WTC11 (cell line): ENCODE data around the gene NDUFC2. TPM values are rescaled to one million over a fixed set of nuclear protein-coding genes. Genes with fewer than 3 reads are reported as not detected.

ENCODE experiments used
- ATAC-seq: fragments of 200-7000 bp; cut with Tn5 transposase; 2 replicates; pipeline ENCODE4 v1.10.0; 2021; ENCODE audit warnings: mild to moderate bottlenecking, moderate library complexity
- CTCF ChIA-PET: fragments of 300-600 bp; sonication (Branson Sonifier 250); formaldehyde crosslinking; loops from one replicate; lab custom pipeline; 2021; ENCODE audit warnings: antibody characterized with exemption; lab: Charles Lee
- POLR2A ChIA-PET: fragments of 350-600 bp; sonication (Branson Sonifier 250); formaldehyde crosslinking; loops from one replicate; lab custom pipeline; 2021; ENCODE audit warnings: antibody characterized with exemption; lab: Charles Lee
- DNase-seq: peaks from one replicate; pipeline ENCODE4 v3.0.0; 2021; ENCODE audit warnings: low spot score
- H3K27ac Mint-ChIP-seq: 2 replicates; pipeline ENCODE4 v1.8.0; 2021; ENCODE audit warnings: mixed read lengths
- H3K27me3 Mint-ChIP-seq: 2 replicates; pipeline ENCODE4 v1.8.0; 2021; ENCODE audit warnings: low read depth, mild to moderate bottlenecking, moderate library complexity, mixed read lengths
- H3K36me3 Mint-ChIP-seq: 2 replicates; pipeline ENCODE4 v1.8.0; 2021; ENCODE audit warnings: mixed read lengths
- H3K4me1 Mint-ChIP-seq: 2 replicates; pipeline ENCODE4 v1.8.0; 2022; ENCODE audit warnings: mixed read lengths
- H3K4me3 Mint-ChIP-seq: 2 replicates; pipeline ENCODE4 v1.8.0; 2021; ENCODE audit warnings: mild to moderate bottlenecking, moderate library complexity, mixed read lengths
- H3K9me3 Mint-ChIP-seq: 2 replicates; pipeline ENCODE4 v1.8.0; 2021; ENCODE audit warnings: mixed read lengths
- FOXJ3 ChIP-seq: sonication (generic); formaldehyde crosslinking; IDR thresholded peaks from 2 replicates; pipeline ENCODE4 v1.9.0; 2021; ENCODE audit warnings: missing genetic modification reagents, mild to moderate bottlenecking, borderline replicate concordance
- FOXK1 ChIP-seq: sonication (generic); formaldehyde crosslinking; IDR thresholded peaks from 2 replicates; pipeline ENCODE4 v1.8.0; 2022; ENCODE audit warnings: mild to moderate bottlenecking, moderate library complexity, missing genetic modification reagents
- FOXP1 ChIP-seq: sonication (generic); formaldehyde crosslinking; IDR thresholded peaks from 2 replicates; pipeline ENCODE4 v1.8.0; 2022; ENCODE audit warnings: missing genetic modification reagents, mild to moderate bottlenecking, moderate library complexity, borderline replicate concordance
- IRF2 ChIP-seq: sonication (generic); formaldehyde crosslinking; IDR thresholded peaks from 2 replicates; pipeline ENCODE4 v1.8.0; 2022; ENCODE audit warnings: low read depth, missing genetic modification reagents, borderline replicate concordance
- JAZF1 ChIP-seq: fragments of 250-450 bp; sonication (Bioruptor Pico); IDR thresholded peaks from 2 replicates; pipeline ENCODE4 v1.9.0; 2021; ENCODE audit warnings: moderate library complexity, mild to moderate bottlenecking, inconsistent platforms
- MXD4 ChIP-seq: fragments of 250-450 bp; sonication (Bioruptor Pico); IDR thresholded peaks from 2 replicates; pipeline ENCODE4 v1.8.0; 2021; ENCODE audit warnings: mild to moderate bottlenecking, moderate library complexity, borderline replicate concordance
- MYBL2 ChIP-seq: sonication (generic); formaldehyde crosslinking; IDR thresholded peaks from 2 replicates; pipeline ENCODE4 v1.8.1; 2023; ENCODE audit warnings: mild to moderate bottlenecking, moderate library complexity, missing genetic modification reagents
- NR3C1 ChIP-seq: sonication (generic); formaldehyde crosslinking; conservative IDR thresholded peaks from 2 replicates; pipeline ENCODE4 v1.8.1; 2023; ENCODE audit warnings: low read depth, mild to moderate bottlenecking, missing genetic modification reagents
- SMAD4 ChIP-seq: sonication (generic); formaldehyde crosslinking; IDR thresholded peaks from 2 replicates; pipeline ENCODE4 v1.8.0; 2022; ENCODE audit warnings: mild to moderate bottlenecking, missing genetic modification reagents
- SP1 ChIP-seq: sonication (generic); formaldehyde crosslinking; conservative IDR thresholded peaks from 2 replicates; pipeline ENCODE4 v1.8.1; 2022; ENCODE audit warnings: missing genetic modification reagents
- ZBTB21 ChIP-seq: sonication (generic); formaldehyde crosslinking; IDR thresholded peaks from 2 replicates; pipeline ENCODE4 v1.8.1; 2023; ENCODE audit warnings: mild to moderate bottlenecking, missing genetic modification reagents, borderline replicate concordance
- ZNF121 ChIP-seq: sonication (generic); formaldehyde crosslinking; IDR thresholded peaks from 2 replicates; pipeline ENCODE4 v1.8.0; 2023; ENCODE audit warnings: missing genetic modification reagents
- ZNF138 ChIP-seq: sonication (generic); formaldehyde crosslinking; conservative IDR thresholded peaks from 2 replicates; pipeline ENCODE4 v1.8.1; 2022; ENCODE audit warnings: mild to moderate bottlenecking, moderate library complexity, missing genetic modification reagents
- ZNF416 ChIP-seq: fragments of 250-450 bp; sonication (Bioruptor Pico); IDR thresholded peaks from 2 replicates; pipeline ENCODE4 v1.9.0; 2021; ENCODE audit warnings: mild to moderate bottlenecking, inconsistent platforms
- total RNA-seq: library from RNA; stranded (reverse); gene quantifications from 3 replicates; pipeline ENCODE4 v1.2.3, GENCODE V29; 2021
- TF ChIP-seq, protein P1 (sequence below): sonication (generic); formaldehyde crosslinking; conservative IDR thresholded peaks from 2 replicates; pipeline ENCODE4 v1.8.1; 2023; ENCODE audit warnings: mild to moderate bottlenecking, low read depth, missing genetic modification reagents, moderate library complexity
- TF ChIP-seq, protein P2 (sequence below): sonication (generic); formaldehyde crosslinking; IDR thresholded peaks from 2 replicates; pipeline ENCODE4 v1.8.0; 2023; ENCODE audit warnings: missing genetic modification reagents
- TF ChIP-seq, protein P3 (sequence below): sonication (generic); formaldehyde crosslinking; IDR thresholded peaks from 2 replicates; pipeline ENCODE4 v1.8.1; 2023; ENCODE audit warnings: mild to moderate bottlenecking, missing genetic modification reagents, borderline replicate concordance
- TF ChIP-seq, protein P4 (sequence below): fragments of 250-450 bp; sonication (Bioruptor Pico); conservative IDR thresholded peaks from 2 replicates; pipeline ENCODE4 v1.9.0; 2021; ENCODE audit warnings: mild to moderate bottlenecking
- TF ChIP-seq, protein P5 (sequence below): sonication (generic); formaldehyde crosslinking; IDR thresholded peaks from 2 replicates; pipeline ENCODE4 v1.8.0; 2023; ENCODE audit warnings: missing genetic modification reagents, mild to moderate bottlenecking, borderline replicate concordance
- TF ChIP-seq, protein P6 (sequence below): fragments of 250-450 bp; sonication (Bioruptor Pico); IDR thresholded peaks from 2 replicates; pipeline ENCODE4 v2.1.2; 2022; ENCODE audit warnings: mild to moderate bottlenecking, moderate library complexity

The NDUFC2 gene
- total RNA-seq, 1 experiment from 2014 or later: 215 TPM

DNA sequence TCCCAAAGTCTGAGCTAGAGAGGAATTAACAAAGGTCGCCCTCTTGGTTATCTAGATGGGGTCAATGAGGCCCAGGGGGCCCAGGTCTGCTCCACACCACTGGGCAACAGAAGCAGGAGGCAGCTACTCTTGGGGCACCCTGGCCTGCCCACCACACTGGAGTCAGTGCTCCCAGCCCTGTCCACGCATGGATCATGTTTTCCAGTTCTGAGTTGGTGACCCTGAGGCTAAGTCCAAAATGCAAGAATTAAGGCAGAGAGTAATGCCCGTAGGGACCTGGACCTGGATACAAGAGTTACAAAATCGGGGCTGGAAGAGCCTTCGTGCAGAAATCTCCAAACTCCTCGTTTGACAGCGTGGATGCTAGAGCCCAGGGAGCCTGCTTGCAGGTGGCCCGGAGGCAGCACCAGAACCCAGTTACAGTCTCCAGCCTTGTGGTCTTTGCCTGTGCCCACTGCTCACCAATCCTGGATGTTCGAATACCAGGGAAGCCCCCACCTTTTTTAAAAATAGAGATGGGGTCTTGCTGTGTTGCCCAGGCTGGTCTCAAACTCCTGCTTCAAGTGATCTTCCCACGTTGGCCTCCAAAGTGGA lies 22.1 kb downstream of the NDUFC2 start:
- Mint-ChIP-seq H3K4me3 (no peak overlapping the region), H3K27me3 (no peaks in the 10 kb centered on the region)
- POLR2A ChIA-PET: interaction anchor here (0.6 kb wide), 1 partner anchor 14 kb away, joined by 4 read pairs; no protein-coding TSS in a partner anchor
- no peak for DNase-seq
- CTCF ChIA-PET: interaction anchor here (0.8 kb wide), 1 partner anchor 12 kb away, joined by 4 read pairs; no protein-coding TSS in a partner anchor
- TF ChIP-seq ZBTB21 (CRISPR knock-in tag) (no peak), FOXK1 (CRISPR knock-in tag) (no peak), ZNF121 (CRISPR knock-in tag) (no peak), SMAD4 (no peak), MYBL2 (CRISPR knock-in tag) (no peak)
- TF ChIP-seq, protein P1, sequence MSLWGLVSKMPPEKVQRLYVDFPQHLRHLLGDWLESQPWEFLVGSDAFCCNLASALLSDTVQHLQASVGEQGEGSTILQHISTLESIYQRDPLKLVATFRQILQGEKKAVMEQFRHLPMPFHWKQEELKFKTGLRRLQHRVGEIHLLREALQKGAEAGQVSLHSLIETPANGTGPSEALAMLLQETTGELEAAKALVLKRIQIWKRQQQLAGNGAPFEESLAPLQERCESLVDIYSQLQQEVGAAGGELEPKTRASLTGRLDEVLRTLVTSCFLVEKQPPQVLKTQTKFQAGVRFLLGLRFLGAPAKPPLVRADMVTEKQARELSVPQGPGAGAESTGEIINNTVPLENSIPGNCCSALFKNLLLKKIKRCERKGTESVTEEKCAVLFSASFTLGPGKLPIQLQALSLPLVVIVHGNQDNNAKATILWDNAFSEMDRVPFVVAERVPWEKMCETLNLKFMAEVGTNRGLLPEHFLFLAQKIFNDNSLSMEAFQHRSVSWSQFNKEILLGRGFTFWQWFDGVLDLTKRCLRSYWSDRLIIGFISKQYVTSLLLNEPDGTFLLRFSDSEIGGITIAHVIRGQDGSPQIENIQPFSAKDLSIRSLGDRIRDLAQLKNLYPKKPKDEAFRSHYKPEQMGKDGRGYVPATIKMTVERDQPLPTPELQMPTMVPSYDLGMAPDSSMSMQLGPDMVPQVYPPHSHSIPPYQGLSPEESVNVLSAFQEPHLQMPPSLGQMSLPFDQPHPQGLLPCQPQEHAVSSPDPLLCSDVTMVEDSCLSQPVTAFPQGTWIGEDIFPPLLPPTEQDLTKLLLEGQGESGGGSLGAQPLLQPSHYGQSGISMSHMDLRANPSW: no peak
- TF ChIP-seq, protein P2, sequence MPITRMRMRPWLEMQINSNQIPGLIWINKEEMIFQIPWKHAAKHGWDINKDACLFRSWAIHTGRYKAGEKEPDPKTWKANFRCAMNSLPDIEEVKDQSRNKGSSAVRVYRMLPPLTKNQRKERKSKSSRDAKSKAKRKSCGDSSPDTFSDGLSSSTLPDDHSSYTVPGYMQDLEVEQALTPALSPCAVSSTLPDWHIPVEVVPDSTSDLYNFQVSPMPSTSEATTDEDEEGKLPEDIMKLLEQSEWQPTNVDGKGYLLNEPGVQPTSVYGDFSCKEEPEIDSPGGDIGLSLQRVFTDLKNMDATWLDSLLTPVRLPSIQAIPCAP (CRISPR knock-in tag): no peak
- TF ChIP-seq, protein P3, sequence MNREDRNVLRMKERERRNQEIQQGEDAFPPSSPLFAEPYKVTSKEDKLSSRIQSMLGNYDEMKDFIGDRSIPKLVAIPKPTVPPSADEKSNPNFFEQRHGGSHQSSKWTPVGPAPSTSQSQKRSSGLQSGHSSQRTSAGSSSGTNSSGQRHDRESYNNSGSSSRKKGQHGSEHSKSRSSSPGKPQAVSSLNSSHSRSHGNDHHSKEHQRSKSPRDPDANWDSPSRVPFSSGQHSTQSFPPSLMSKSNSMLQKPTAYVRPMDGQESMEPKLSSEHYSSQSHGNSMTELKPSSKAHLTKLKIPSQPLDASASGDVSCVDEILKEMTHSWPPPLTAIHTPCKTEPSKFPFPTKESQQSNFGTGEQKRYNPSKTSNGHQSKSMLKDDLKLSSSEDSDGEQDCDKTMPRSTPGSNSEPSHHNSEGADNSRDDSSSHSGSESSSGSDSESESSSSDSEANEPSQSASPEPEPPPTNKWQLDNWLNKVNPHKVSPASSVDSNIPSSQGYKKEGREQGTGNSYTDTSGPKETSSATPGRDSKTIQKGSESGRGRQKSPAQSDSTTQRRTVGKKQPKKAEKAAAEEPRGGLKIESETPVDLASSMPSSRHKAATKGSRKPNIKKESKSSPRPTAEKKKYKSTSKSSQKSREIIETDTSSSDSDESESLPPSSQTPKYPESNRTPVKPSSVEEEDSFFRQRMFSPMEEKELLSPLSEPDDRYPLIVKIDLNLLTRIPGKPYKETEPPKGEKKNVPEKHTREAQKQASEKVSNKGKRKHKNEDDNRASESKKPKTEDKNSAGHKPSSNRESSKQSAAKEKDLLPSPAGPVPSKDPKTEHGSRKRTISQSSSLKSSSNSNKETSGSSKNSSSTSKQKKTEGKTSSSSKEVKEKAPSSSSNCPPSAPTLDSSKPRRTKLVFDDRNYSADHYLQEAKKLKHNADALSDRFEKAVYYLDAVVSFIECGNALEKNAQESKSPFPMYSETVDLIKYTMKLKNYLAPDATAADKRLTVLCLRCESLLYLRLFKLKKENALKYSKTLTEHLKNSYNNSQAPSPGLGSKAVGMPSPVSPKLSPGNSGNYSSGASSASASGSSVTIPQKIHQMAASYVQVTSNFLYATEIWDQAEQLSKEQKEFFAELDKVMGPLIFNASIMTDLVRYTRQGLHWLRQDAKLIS: no peak
- TF ChIP-seq, protein P4, sequence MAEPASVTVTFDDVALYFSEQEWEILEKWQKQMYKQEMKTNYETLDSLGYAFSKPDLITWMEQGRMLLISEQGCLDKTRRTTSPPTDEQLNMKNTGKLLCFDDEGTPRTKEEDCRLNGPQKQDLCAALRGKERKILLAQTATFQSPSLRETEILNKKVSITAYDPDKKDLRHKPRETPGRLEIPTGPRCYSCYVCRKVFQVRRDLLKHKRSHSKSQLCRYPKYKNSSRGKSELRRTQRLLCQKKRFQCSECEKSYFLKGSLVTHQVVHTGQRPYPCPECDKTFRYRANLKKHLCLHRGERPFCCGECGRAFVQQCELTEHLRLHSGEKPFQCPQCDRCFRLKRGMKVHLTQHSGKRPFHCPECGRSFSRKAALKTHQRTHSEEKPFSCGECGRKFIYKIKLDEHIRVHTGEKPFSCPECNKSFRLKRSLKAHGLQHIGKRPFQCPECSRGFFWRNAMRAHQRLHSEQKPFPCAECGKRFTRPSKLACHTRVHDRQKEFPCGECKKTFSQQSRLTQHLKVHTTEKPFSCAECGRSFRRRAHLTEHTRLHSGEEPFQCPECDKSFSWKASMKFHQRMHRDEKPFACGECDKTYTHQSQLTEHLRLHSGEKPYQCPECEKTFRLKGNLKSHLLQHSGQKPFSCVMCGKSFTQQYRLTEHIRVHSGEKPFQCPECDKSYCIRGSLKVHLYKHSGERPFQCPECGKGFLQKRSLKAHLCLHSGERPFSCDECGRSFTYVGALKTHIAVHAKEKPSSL: no peak
- TF ChIP-seq, protein P5, sequence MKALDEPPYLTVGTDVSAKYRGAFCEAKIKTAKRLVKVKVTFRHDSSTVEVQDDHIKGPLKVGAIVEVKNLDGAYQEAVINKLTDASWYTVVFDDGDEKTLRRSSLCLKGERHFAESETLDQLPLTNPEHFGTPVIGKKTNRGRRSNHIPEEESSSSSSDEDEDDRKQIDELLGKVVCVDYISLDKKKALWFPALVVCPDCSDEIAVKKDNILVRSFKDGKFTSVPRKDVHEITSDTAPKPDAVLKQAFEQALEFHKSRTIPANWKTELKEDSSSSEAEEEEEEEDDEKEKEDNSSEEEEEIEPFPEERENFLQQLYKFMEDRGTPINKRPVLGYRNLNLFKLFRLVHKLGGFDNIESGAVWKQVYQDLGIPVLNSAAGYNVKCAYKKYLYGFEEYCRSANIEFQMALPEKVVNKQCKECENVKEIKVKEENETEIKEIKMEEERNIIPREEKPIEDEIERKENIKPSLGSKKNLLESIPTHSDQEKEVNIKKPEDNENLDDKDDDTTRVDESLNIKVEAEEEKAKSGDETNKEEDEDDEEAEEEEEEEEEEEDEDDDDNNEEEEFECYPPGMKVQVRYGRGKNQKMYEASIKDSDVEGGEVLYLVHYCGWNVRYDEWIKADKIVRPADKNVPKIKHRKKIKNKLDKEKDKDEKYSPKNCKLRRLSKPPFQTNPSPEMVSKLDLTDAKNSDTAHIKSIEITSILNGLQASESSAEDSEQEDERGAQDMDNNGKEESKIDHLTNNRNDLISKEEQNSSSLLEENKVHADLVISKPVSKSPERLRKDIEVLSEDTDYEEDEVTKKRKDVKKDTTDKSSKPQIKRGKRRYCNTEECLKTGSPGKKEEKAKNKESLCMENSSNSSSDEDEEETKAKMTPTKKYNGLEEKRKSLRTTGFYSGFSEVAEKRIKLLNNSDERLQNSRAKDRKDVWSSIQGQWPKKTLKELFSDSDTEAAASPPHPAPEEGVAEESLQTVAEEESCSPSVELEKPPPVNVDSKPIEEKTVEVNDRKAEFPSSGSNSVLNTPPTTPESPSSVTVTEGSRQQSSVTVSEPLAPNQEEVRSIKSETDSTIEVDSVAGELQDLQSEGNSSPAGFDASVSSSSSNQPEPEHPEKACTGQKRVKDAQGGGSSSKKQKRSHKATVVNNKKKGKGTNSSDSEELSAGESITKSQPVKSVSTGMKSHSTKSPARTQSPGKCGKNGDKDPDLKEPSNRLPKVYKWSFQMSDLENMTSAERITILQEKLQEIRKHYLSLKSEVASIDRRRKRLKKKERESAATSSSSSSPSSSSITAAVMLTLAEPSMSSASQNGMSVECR: no peak
- TF ChIP-seq, all 79 proteins: peak for 0
- Mint-ChIP-seq H3K27ac (no peak overlapping the region), H3K4me1 (no peaks in the 10 kb centered on the region), H3K9me3 (no peaks in the 10 kb centered on the region), H3K36me3 (no peaks in the 10 kb centered on the region)
- ATAC-seq: no peak

DNA sequence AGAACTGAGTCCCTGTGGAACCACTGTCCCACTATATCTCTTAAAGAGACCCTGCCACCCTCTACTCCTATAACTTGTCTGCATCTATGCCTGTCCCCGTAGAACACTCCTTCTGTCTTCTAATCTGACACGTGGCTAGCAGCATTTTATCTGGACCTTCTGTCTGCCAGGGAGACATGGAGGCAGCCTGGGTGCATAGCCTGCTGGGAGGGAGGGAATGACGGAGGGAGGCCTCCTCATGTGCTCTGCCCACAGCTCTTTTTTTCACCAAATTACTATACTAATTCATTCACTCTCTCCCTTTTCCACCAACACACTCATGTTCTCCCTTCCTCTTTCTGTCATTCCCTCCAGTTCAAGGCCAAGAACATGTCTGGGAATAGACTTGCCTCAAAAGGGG lies 23.6 kb downstream of the NDUFC2 start:
- no peak for DNase-seq
- ChIA-PET CTCF (interaction anchor here (3.2 kb wide), 1 partner anchor 10 kb away, joined by 12 read pairs; no protein-coding TSS in a partner anchor), POLR2A (no interaction called here)
- no peaks in the 10 kb centered on the region for H3K36me3 Mint-ChIP-seq
- no peak overlapping the region for H3K27ac Mint-ChIP-seq
- no peak for ATAC-seq
- peaks cover 3% of the 10 kb centered on the region for H3K4me1 Mint-ChIP-seq
- no peaks in the 10 kb centered on the region for H3K27me3 Mint-ChIP-seq
- H3K4me3 Mint-ChIP-seq: no peak overlapping the region
- H3K9me3 Mint-ChIP-seq: no peaks in the 10 kb centered on the region
- TF ChIP-seq JAZF1 (CRISPR knock-in tag) (no peak), NR3C1 (no peak), MXD4 (CRISPR knock-in tag) (no peak), FOXJ3 (CRISPR knock-in tag) (no peak), IRF2 (CRISPR knock-in tag) (no peak), ZNF138 (no peak), SP1 (CRISPR knock-in tag) (no peak), FOXP1 (CRISPR knock-in tag) (no peak), ZNF416 (CRISPR knock-in tag) (no peak)
- TF ChIP-seq, protein P6, sequence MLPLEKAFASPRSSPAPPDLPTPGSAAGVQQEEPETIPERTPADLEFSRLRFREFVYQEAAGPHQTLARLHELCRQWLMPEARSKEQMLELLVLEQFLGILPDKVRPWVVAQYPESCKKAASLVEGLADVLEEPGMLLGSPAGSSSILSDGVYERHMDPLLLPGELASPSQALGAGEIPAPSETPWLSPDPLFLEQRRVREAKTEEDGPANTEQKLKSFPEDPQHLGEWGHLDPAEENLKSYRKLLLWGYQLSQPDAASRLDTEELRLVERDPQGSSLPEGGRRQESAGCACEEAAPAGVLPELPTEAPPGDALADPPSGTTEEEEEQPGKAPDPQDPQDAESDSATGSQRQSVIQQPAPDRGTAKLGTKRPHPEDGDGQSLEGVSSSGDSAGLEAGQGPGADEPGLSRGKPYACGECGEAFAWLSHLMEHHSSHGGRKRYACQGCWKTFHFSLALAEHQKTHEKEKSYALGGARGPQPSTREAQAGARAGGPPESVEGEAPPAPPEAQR (CRISPR knock-in tag): no peak
